22Rv1 (cell line): Measurements from ENCODE around the gene RNF220.

Experiments
- H3K27ac ChIP-seq: fragments of 450-650 bp; 2 replicates; pipeline ENCODE4 v1.5.1; 2017
- ZFX ChIP-seq: fragments of 450-650 bp; IDR thresholded peaks from 2 replicates; pipeline ENCODE4 v1.6.1; 2017; ENCODE audit warnings: antibody characterized with exemption, borderline replicate concordance
- TF ChIP-seq, protein P1 (sequence below): fragments of 450-650 bp; IDR thresholded peaks from 2 replicates; pipeline ENCODE4 v1.5.1; 2017; ENCODE audit warnings: mild to moderate bottlenecking

The RNF220 gene

DNA sequence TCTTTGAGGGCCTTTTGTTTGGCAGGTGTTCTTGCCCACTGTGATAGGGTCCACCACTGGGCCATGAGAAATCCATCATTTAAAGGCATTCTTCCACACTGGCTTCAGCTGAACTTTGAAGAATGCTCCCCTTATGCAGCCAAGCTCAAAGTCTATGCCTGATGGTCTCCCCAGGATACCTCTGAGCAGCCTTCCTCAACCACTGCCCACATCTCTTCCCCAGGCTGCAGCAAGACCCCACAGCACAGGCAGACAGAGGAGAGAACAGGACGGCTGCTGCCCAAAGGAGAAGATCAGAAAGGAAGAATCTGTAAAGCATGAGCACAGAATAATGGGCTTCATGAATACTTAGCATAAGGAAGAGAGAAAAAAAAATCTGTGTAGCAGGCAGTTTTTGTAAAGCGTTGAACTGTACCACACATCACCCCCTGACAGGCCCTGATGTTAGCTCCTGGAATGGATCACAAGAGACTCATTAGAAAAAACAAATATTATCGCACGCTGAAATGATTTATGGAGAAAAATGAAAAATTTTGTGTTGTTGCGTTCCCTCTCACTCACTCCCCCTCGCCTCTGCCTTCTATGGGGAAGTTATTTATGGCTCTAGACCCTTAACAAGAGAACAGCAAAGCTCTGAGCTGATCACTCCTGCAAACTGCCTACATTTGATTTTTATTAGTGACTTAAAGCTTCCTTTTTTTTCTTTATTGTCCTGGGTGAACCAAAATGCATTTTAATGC lies 135.1 kb downstream of the RNF220 start:
- TF ChIP-seq, protein P1, sequence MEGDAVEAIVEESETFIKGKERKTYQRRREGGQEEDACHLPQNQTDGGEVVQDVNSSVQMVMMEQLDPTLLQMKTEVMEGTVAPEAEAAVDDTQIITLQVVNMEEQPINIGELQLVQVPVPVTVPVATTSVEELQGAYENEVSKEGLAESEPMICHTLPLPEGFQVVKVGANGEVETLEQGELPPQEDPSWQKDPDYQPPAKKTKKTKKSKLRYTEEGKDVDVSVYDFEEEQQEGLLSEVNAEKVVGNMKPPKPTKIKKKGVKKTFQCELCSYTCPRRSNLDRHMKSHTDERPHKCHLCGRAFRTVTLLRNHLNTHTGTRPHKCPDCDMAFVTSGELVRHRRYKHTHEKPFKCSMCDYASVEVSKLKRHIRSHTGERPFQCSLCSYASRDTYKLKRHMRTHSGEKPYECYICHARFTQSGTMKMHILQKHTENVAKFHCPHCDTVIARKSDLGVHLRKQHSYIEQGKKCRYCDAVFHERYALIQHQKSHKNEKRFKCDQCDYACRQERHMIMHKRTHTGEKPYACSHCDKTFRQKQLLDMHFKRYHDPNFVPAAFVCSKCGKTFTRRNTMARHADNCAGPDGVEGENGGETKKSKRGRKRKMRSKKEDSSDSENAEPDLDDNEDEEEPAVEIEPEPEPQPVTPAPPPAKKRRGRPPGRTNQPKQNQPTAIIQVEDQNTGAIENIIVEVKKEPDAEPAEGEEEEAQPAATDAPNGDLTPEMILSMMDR = no peak
- no peak for TF ChIP-seq ZFX
- no peak overlapping the region for H3K27ac ChIP-seq

DNA sequence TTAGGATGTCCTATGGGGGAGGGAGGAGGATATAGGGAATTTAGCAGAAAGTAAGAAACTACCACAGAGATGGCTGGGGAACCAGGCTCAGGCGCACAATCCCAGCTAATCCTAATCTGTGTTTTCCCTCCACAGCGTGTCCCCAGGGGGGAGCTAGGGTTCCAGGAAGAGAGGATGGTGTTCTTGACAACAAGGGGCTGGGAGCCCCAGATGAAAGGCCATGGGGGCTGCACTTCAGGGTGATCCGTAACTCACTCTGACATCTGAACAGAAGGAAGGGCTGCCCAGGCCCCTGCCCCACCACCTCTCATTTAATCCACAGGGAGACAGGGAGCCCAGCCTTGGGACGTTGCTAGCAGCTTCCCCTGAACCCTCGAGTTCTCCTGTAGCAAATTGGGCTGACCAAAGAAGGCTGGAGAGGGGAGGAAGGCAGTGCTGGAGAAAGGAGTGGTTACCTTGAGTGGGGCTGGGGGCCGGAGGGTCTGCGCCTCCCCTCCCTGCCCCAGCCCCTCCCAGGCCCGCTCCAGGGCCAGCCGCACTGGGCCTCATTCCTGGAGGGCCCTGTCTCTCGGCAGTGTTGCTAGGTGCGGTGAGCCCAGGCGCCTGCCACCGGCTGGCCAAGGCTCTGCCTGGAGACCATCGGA lies 137.5 kb downstream of the RNF220 start:
- H3K27ac ChIP-seq = no peak overlapping the region

DNA sequence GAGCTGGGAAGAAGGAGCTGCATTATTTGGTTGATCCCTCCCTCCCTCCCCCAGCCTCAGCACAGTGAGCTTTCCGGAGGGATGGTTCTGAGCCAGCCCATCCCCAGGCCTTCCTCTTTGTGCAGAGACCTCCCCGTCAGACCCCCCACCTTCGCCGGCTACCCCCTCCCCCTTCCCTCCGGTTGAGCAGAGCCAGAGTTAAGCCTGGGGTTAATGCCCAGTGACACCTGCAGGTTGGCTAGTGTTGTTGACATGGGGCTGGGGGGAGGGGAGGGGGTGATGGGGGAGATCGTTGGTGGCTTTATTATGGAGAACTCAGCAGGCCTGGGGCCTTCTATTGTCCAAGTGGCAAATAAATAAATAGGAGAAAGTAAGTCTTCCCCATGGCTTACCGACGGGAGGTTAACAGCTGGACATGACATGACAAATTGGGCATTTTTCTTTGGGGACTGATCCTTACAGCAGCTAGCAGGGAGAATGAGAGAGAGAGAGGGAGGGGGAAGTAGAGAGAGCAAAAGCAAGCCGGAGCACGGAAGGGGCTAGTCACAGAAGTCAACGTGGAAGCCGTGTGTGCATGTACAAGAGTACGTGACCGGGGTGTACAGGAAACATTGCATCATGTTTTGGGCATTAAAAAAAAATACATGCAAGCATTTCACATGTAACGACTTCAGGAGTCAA lies 138.1 kb downstream of the RNF220 start:
- TF ChIP-seq, protein P1 = no peak
- TF ChIP-seq ZFX = no peak
- no peak overlapping the region for H3K27ac ChIP-seq

More for the DNA sequence above, 137.5 kb downstream of the RNF220 start:
- TF ChIP-seq, protein P1 = no peak
- TF ChIP-seq ZFX = no peak

DNA sequence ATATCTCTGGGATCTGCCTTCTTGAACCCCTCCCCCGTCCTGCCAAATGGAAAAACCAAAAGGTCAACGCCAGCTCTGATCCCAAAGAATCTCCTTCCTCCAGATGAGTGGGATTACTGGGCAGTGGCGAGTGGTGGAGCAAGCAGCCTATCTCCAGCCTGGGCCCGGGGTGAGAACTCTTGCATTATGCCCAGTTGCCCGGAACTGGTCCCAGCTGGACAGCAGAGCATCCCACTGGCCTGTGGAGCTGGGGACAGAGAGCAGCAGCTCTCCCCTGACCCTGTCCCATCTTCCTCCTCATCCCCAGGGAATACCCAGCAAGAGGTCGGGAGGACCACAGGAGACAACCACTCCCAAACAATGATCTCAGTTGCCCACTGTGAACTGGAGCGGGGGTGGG lies 138.7 kb downstream of the RNF220 start:
- no peak overlapping the region for H3K27ac ChIP-seq
- TF ChIP-seq, protein P1 = no peak
- no peak for TF ChIP-seq ZFX

DNA sequence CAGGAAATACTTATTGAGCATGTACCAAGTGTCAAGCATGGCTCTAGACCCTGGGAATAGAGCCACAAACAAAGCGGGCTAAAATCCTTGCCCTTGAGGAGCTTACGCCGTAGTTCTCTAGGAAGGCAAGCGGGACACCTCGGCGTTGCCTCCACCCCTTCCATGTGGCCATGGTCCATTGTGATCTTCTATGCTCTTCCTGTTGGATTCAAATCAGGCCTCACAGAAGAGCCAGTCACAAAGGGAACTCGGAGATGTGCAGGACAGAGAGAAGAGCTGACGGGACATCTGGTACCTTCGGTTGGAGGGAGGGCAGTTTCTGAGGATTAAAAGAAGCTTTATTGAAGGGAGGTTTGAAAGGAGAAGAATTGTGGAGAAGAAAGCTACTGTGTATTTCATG lies 139.9 kb downstream of the RNF220 start:
- no peak overlapping the region for H3K27ac ChIP-seq
- TF ChIP-seq, protein P1 = no peak
- TF ChIP-seq ZFX = no peak

DNA sequence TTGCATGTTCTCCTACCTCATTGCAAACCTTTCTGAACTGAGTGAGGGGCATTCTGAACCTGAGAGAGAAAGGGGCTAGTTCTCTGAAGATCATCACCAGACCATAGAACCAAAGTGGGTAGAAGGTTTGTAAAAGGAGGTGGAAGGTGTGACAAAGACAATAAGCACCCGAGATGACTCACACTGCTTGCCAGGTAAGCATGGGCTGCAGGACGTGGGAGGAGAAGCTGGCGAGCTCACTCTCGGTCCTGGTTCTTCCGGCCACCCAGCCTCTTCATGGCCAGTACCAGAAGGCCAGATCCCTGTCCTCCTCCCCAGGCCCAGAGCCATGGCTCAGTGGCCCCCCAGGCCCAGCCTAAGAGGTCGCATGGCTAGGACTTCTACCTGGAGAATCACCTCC lies 140.9 kb downstream of the RNF220 start:
- no peak overlapping the region for H3K27ac ChIP-seq
- no peak for TF ChIP-seq ZFX

DNA sequence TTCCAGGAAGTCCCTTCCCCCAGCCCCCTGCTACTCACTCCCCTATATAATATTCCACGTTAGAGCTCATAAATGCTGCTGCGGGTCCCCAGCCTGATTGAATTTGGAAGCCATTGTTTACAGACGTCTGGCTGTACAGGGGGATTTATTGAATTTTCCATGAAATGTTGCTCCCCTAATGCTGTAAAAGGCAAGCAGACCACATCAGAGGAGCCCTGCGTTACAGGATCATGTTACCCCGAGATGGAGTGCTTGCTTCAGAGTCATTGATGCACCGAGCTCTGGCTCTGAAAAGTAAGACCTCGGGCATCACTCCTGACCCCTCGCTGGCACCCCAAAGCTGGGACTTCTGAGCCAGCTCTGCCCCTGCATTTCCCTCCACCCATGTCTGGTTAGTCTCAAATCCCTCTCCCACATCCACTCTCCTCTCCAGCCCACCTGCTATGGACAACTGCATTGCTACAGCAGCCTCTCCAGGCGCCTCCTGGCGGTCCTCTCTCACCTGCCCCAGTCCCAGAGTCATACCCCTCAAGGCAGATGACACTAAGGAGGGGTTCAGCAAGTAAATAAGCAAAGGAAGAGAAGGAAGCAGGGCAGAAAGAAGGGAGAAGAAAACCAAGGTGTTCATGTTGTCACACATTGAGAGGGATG lies 141.5 kb downstream of the RNF220 start:
- no peak for TF ChIP-seq ZFX
- TF ChIP-seq, protein P1 = no peak; the same call in 1 of the 2 replicates
- H3K27ac ChIP-seq = no peak overlapping the region
